PC-3 (cell line): ENCODE results near the gene BRWD1. TPM values are rescaled to one million over a fixed set of nuclear protein-coding genes. Genes with fewer than 3 reads are reported as not detected.

Experiments used
- ATAC-seq: fragments of 200-7000 bp; cut with Tn5 transposase; 2 replicates; pipeline ENCODE4 v1.9.1; 2020; ENCODE audit warnings: mild to moderate bottlenecking, moderate library complexity
- BruUV-seq: library from RNA; stranded (reverse); fragments of 400-500 nt; replicated peaks from 2 replicates; lab custom pipeline; 2021; lab: Mats Ljungman, UMichigan
- CTCF ChIA-PET: fragments of 300-600 bp; sonication (Branson Sonifier 250); formaldehyde crosslinking; loops from one replicate; lab custom pipeline; 2022; ENCODE audit warnings: antibody characterized with exemption; lab: Charles Lee
- POLR2A ChIA-PET: fragments of 300-600 bp; sonication (Branson Sonifier 250); formaldehyde crosslinking; loops from one replicate; lab custom pipeline; 2022; ENCODE audit warnings: antibody characterized with exemption; ENCODE audit not compliant: unreplicated experiment; lab: Charles Lee
- DNase-seq: peaks from one replicate; pipeline ENCODE4 v3.0.0-alpha.2; 2015
- H2AFZ ChIP-seq: fragments of 300-600 bp; sonication (generic); 2 replicates; pipeline ENCODE4 v1.6.0; 2016; ENCODE audit warnings: antibody characterized with exemption, low read length
- H3F3A ChIP-seq: fragments of 300-600 bp; sonication (generic); one replicate; pipeline ENCODE4 v1.6.0; 2017; ENCODE audit warnings: antibody characterized with exemption, low read length, control low read depth, mild to moderate bottlenecking; ENCODE audit not compliant: unreplicated experiment
- H3K27ac ChIP-seq: fragments of 300-600 bp; sonication (generic); 2 replicates; pipeline ENCODE4 v1.5.1; 2016; ENCODE audit warnings: mild to moderate bottlenecking, low read length
- H3K27me3 ChIP-seq: fragments of 300-600 bp; sonication (generic); 2 replicates; pipeline ENCODE4 v1.6.1; 2016; ENCODE audit warnings: low read length, mixed read lengths
- H3K36me3 ChIP-seq: fragments of 300-600 bp; sonication (generic); 2 replicates; pipeline ENCODE4 v1.6.1; 2016; ENCODE audit warnings: low read depth, mixed run types, low read length, mixed read lengths
- H3K4me1 ChIP-seq: fragments of 300-600 bp; sonication (generic); 2 replicates; pipeline ENCODE4 v1.5.1; 2016; ENCODE audit warnings: low read length; ENCODE audit not compliant: insufficient read depth
- H3K4me2 ChIP-seq: fragments of 300-600 bp; sonication (generic); 2 replicates; pipeline ENCODE4 v1.6.0; 2016; ENCODE audit warnings: low read length
- H3K4me3 ChIP-seq: fragments of 300-600 bp; sonication (generic); 2 replicates; pipeline ENCODE4 v1.5.1; 2016; ENCODE audit warnings: mild to moderate bottlenecking, low read length, mixed read lengths
- H3K79me2 ChIP-seq: fragments of 300-600 bp; sonication (generic); 2 replicates; pipeline ENCODE4 v1.6.1; 2017; ENCODE audit warnings: low read length, mixed read lengths
- H3K9ac ChIP-seq: fragments of 300-600 bp; sonication (generic); 2 replicates; pipeline ENCODE4 v1.6.0; 2016; ENCODE audit warnings: mild to moderate bottlenecking, low read length
- H3K9me2 ChIP-seq: fragments of 300-600 bp; sonication (generic); replicated peaks from 2 replicates; pipeline ENCODE4 v1.6.1; 2016; ENCODE audit warnings: mixed run types, low read length, mixed read lengths
- H3K9me3 ChIP-seq: fragments of 300-600 bp; sonication (generic); 2 replicates; pipeline ENCODE4 v1.6.1; 2016; ENCODE audit warnings: low read length, mixed read lengths
- H4K20me1 ChIP-seq: fragments of 300-600 bp; sonication (generic); 2 replicates; pipeline ENCODE4 v1.6.1; 2016; ENCODE audit warnings: low read length, mixed read lengths
- EZH2 ChIP-seq: fragments of 300-600 bp; sonication (generic); IDR thresholded peaks from one replicate; pipeline ENCODE4 v1.6.1; 2017; ENCODE audit warnings: antibody characterized with exemption, mild to moderate bottlenecking, low read length; ENCODE audit not compliant: unreplicated experiment
- EZH2phosphoT487 ChIP-seq: fragments of 300-600 bp; sonication (generic); IDR thresholded peaks from 2 replicates; pipeline ENCODE4 v1.6.1; 2018; ENCODE audit warnings: mild to moderate bottlenecking, antibody characterized with exemption, low read length, borderline replicate concordance
- intact Hi-C: fragments of 100-400 bp; cut with micrococcal nuclease; formaldehyde crosslinking; loops from 2 replicates; pipeline ENCODE4 v1.9.0; 2023
- total RNA-seq: library from RNA; depleted of rRNA; stranded (reverse); fragments of >200 nt; gene quantifications from 2 replicates; pipeline ENCODE4 v1.2.3, GENCODE V29; 2014
- TF ChIP-seq, protein P1 (sequence below): fragments of 300-600 bp; sonication (generic); conservative IDR thresholded peaks from 2 replicates; pipeline ENCODE4 v1.5.1; 2017; ENCODE audit warnings: antibody characterized with exemption, low read depth, mild to moderate bottlenecking, low read length

The BRWD1 gene
- total RNA-seq, 1 experiment from 2014 or later, result 29.3 TPM

DNA sequence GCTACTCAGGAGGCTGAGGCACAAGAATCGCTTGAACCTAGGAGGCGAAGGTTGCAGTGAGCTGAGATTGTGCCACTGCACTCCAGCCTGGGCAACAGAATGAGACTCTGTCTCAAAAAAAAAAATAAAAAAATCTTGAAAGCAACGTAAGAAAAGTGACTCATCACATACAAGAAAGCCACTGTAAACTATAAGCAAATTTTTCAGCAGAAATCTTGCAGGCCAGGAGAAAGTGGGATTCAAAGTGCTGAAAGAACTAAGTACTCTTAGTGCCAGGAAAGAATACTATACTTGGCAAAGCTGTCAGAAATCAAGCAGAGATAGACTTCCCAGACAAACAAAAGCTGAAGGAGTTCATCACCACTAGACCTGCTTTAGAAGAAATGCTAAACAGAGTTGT lies 39.9 kb upstream of the BRWD1 start:
- H3K9me2 ChIP-seq, result no peaks in the 10 kb centered on the region
- no peak overlapping the region for H3K9ac ChIP-seq
- H4K20me1 ChIP-seq, result 0 out of 2 replicates have a peak, but pooled peaks cover under 1% of the 10 kb centered on the region
- peaks cover 13% of the 10 kb centered on the region for H3K79me2 ChIP-seq
- H3K36me3 ChIP-seq, result no peaks in the 10 kb centered on the region
- H2AFZ ChIP-seq, result no peak overlapping the region; the same call in 1 of the 2 replicates
- H3K9me3 ChIP-seq, result no peaks in the 10 kb centered on the region
- TF ChIP-seq, protein P1, sequence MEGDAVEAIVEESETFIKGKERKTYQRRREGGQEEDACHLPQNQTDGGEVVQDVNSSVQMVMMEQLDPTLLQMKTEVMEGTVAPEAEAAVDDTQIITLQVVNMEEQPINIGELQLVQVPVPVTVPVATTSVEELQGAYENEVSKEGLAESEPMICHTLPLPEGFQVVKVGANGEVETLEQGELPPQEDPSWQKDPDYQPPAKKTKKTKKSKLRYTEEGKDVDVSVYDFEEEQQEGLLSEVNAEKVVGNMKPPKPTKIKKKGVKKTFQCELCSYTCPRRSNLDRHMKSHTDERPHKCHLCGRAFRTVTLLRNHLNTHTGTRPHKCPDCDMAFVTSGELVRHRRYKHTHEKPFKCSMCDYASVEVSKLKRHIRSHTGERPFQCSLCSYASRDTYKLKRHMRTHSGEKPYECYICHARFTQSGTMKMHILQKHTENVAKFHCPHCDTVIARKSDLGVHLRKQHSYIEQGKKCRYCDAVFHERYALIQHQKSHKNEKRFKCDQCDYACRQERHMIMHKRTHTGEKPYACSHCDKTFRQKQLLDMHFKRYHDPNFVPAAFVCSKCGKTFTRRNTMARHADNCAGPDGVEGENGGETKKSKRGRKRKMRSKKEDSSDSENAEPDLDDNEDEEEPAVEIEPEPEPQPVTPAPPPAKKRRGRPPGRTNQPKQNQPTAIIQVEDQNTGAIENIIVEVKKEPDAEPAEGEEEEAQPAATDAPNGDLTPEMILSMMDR, result no peak
- TF ChIP-seq EZH2 (no peak), EZH2phosphoT487 (no peak)
- H3K4me2 ChIP-seq, result no peak overlapping the region
- ChIA-PET POLR2A (no interaction called here), CTCF (no interaction called here)
- peaks cover 5% of the 10 kb centered on the region; the same call in 1 of the 2 replicates for H3K4me1 ChIP-seq
- no peaks in the 10 kb centered on the region for H3K27me3 ChIP-seq
- intact Hi-C loops, result no loop called here
- no peak for ATAC-seq
- H3F3A ChIP-seq, result no peaks in the 10 kb centered on the region
- H3K27ac ChIP-seq, result no peak overlapping the region
- H3K4me3 ChIP-seq, result no peak overlapping the region
- no TSS peak for BruUV-seq
- no peak for DNase-seq

DNA sequence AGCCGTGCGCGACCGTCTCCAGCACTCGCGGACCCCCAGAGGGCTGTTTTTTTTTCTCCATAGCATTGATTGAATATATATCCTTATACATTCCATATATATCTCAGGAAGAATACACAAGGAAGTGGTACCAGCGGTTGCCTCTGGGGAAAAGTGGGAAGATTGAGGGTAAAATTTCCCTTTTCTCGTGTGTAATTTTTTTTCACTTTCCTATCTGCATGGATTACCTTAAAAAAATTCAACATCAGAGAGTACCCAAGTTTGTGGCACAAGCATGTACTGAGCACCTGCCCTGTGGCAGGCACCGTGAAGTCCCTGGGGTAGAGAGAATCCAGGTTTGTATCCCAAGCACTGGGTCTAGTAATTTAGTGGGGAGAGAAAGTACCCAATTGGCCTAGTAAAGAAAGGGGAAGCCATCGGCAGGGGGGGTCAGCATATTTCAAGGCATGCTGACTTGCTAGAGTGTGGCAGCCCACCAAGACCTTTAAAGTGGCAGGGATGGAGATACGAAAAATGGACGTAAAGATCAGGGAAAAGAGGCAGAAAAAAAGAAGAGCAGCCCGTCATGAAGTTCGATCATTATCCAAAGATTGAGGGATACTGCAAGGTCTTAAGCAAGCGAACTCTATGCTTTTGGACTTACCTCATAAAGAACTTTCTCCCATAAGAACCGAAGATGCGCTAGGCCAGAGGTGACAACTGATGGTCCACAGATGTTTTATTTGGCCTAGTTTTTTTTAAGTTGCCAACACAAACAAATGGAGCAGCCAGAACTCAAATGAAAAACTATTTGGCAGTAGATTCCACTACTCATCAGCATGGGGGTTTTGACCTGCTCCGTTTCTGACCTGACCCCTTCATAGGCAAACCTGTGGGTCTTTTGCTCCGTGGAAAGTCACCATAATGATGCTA lies 36.9 kb upstream of the BRWD1 start:
- ChIA-PET POLR2A (interaction anchor here (2.1 to 2.4 kb wide), 2 partner anchors 30 to 38 kb away, joined by 6 to 38 read pairs; a partner anchor contains a TSS), CTCF (interaction anchor here (0.8 kb wide), 1 partner anchor 23 kb away, joined by 5 read pairs; no protein-coding TSS in a partner anchor)
- Histone ChIP-seq H3K9me3 (no peaks in the 10 kb centered on the region), H3K79me2 (peaks cover 42% of the 10 kb centered on the region), H2AFZ (peak overlapping the region; percentile 89), H3K9me2 (no peaks in the 10 kb centered on the region), H4K20me1 (peaks cover 30% of the 10 kb centered on the region), H3K9ac (peak overlapping the region; percentile 90), H3K27me3 (no peaks in the 10 kb centered on the region), H3K4me2 (peak overlapping the region; percentile 89), H3K27ac (peak overlapping the region; percentile 85), H3K4me1 (peaks cover 23% of the 10 kb centered on the region), H3F3A (no peaks in the 10 kb centered on the region), H3K36me3 (peaks cover 25% of the 10 kb centered on the region), H3K4me3 (peak overlapping the region; percentile 75)
- TF ChIP-seq EZH2 (no peak), EZH2phosphoT487 (no peak)
- TF ChIP-seq, protein P1, result no peak
- intact Hi-C loops, result no loop called here
- no TSS peak for BruUV-seq
- DNase-seq (no peak), ATAC-seq (no peak)
